MM.1S (cell line): ENCODE measurements around the gene CITED4.

ENCODE experiments used
- EZH2 ChIP-seq: fragments of 300-600 bp; sonication (generic); optimal IDR thresholded peaks from 2 replicates; pipeline ENCODE3; 2017; ENCODE audit warnings: low read depth, mild to moderate bottlenecking, antibody characterized with exemption, low read length, mixed read lengths
- EZH2phosphoT487 ChIP-seq: fragments of 300-600 bp; sonication (generic); IDR thresholded peaks from 2 replicates; pipeline ENCODE4 v1.6.1; 2018; ENCODE audit warnings: antibody characterized with exemption, low read length
- TF ChIP-seq, protein P1 (sequence below): fragments of 300-600 bp; sonication (generic); IDR thresholded peaks from 2 replicates; pipeline ENCODE4 v1.5.1; 2016; ENCODE audit warnings: antibody characterized with exemption, low read length, mixed read lengths

DNA sequence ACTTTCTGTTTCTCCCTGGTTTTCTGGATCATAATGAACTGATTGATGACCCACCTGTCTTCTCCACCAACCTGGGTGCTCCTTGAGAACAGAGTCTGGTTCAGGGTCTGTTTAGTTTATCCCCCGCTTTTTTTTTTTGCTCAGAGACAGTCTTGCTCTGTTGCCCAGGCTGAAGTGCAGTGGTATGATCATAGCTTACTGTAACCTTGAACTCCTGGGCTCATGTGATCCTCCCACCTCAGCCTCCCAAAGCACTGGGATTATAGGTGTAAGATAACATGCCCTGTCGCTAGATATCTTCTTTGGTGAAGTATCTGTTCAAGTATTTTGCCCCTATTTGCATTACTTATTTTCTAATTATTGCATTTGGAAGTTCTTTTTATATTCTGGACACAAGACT, 30.2 kb upstream of the CITED4 start:
- TF ChIP-seq, protein P1, sequence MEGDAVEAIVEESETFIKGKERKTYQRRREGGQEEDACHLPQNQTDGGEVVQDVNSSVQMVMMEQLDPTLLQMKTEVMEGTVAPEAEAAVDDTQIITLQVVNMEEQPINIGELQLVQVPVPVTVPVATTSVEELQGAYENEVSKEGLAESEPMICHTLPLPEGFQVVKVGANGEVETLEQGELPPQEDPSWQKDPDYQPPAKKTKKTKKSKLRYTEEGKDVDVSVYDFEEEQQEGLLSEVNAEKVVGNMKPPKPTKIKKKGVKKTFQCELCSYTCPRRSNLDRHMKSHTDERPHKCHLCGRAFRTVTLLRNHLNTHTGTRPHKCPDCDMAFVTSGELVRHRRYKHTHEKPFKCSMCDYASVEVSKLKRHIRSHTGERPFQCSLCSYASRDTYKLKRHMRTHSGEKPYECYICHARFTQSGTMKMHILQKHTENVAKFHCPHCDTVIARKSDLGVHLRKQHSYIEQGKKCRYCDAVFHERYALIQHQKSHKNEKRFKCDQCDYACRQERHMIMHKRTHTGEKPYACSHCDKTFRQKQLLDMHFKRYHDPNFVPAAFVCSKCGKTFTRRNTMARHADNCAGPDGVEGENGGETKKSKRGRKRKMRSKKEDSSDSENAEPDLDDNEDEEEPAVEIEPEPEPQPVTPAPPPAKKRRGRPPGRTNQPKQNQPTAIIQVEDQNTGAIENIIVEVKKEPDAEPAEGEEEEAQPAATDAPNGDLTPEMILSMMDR: no peak
- TF ChIP-seq EZH2 (no peak), EZH2phosphoT487 (no peak)
